A549 (cell line): ENCODE results near the gene ADAM29. TPM values are rescaled to one million over a fixed set of nuclear protein-coding genes. Genes with fewer than 3 reads are reported as not detected.

Experiments
- ATAC-seq, 2 experiments: fragments of 200-7000 bp in 1 of 2; fragments of >200 bp in 1 of 2; cut with Nextera tagmentation in 1 of 2; cut with Tn5 transposase in 1 of 2; 3 replicates each; pipeline versions ENCODE4 v1.8.0 to v1.9.1; 2018 to 2020; ENCODE audit warnings: mild to moderate bottlenecking in 1 of 2, moderate library complexity in 1 of 2
- CTCF ChIA-PET: fragments of 300-600 bp; sonication (Branson Sonifier 250); formaldehyde crosslinking; extraction: SDS; loops from one replicate; lab custom pipeline; 2021; ENCODE audit warnings: antibody characterized with exemption, inconsistent platforms; lab: Yijun Ruan, JAX
- POLR2A ChIA-PET: fragments of 350-600 bp; formaldehyde crosslinking; extraction: SDS; loops from one replicate; lab custom pipeline; 2021; ENCODE audit warnings: antibody characterized with exemption, inconsistent platforms; lab: Yijun Ruan, JAX
- DNase-seq, 2 experiments: peaks; one replicate each; pipeline versions ENCODE4 v3.0.0 to v3.0.0-alpha.2; 2011 to 2016; ENCODE audit warnings: low read depth in 1 of 2, low spot score in 1 of 2
- FAIRE-seq: peaks from 2 replicates; lab custom pipeline; 2011; peaks lifted over from hg19 to GRCh38; lab: Jason Lieb, UNC
- H3K27ac ChIP-seq, 2 experiments: fragments of >200 bp; sonication (Bioruptor Twin); formaldehyde crosslinking; 3 replicates each; pipeline ENCODE4 v1.5.1; 2016 to 2017
- H3K4me1 ChIP-seq: fragments of >200 bp; sonication (Bioruptor Twin); formaldehyde crosslinking; 3 replicates; pipeline ENCODE4 v1.6.1; 2016
- H3K4me2 ChIP-seq: fragments of >200 bp; sonication (Bioruptor Twin); formaldehyde crosslinking; 3 replicates; pipeline ENCODE4 v1.6.1; 2016
- H3K4me3 ChIP-seq: fragments of >200 bp; sonication (Bioruptor Twin); formaldehyde crosslinking; 3 replicates; pipeline ENCODE4 v1.5.1; 2016
- H3K9me3 ChIP-seq: fragments of >200 bp; sonication (Bioruptor Twin); formaldehyde crosslinking; 3 replicates; pipeline ENCODE4 v1.6.1; 2016
- CBX2 ChIP-seq: fragments of 200-600 bp; sonication (generic); IDR thresholded peaks from 2 replicates; pipeline ENCODE4 v1.6.1; 2016; ENCODE audit warnings: low read depth, mild to moderate bottlenecking, borderline replicate concordance
- CBX8 ChIP-seq: fragments of 200-600 bp; sonication (generic); IDR thresholded peaks from 2 replicates; pipeline ENCODE4 v1.6.1; 2016
- CHD4 ChIP-seq: fragments of 200-600 bp; sonication (generic); IDR thresholded peaks from 2 replicates; pipeline ENCODE4 v1.6.1; 2016; ENCODE audit warnings: antibody characterized with exemption, mild to moderate bottlenecking, borderline replicate concordance
- EP300 ChIP-seq, 2 experiments: fragments of >200 bp; sonication (Bioruptor Twin); formaldehyde crosslinking; IDR thresholded peaks; 2 replicates in 1 of 2; 3 replicates in 1 of 2; pipeline ENCODE4 v1.6.1; 2016 to 2017
- FOSB ChIP-seq: fragments of 250-450 bp; sonication (Bioruptor Pico); IDR thresholded peaks from 2 replicates; pipeline ENCODE4 v1.5.0; 2020; ENCODE audit warnings: mild to moderate bottlenecking, moderate library complexity
- FOSL2 ChIP-seq, 2 experiments: fragments of 450-650 bp in 1 of 2; fragments of >200 bp in 1 of 2; sonication (Bioruptor Twin) in 1 of 2; formaldehyde crosslinking; IDR thresholded peaks; 2 replicates each; pipeline versions ENCODE4 v1.5.0 to v1.6.1; 2016 to 2020; ENCODE audit warnings: mild to moderate bottlenecking in 1 of 2, moderate library complexity in 1 of 2
- HOXA7 ChIP-seq: fragments of 250-450 bp; sonication (Bioruptor Pico); IDR thresholded peaks from 2 replicates; pipeline ENCODE4 v1.5.0; 2020; ENCODE audit warnings: mild to moderate bottlenecking, moderate library complexity
- HOXB5 ChIP-seq: fragments of 250-450 bp; sonication (Bioruptor Pico); IDR thresholded peaks from 2 replicates; pipeline ENCODE4 v1.5.0; 2020; ENCODE audit warnings: mild to moderate bottlenecking, moderate library complexity
- JUN ChIP-seq, 2 experiments: fragments of >200 bp; sonication (Bioruptor Twin); formaldehyde crosslinking; IDR thresholded peaks; 2 replicates in 1 of 2; 3 replicates in 1 of 2; pipeline ENCODE4 v1.6.1; 2016 to 2017
- KDM1A ChIP-seq: fragments of 200-600 bp; sonication (generic); IDR thresholded peaks from 2 replicates; pipeline ENCODE4 v1.6.1; 2016; ENCODE audit warnings: low read depth, mild to moderate bottlenecking
- MAFK ChIP-seq: fragments of 450-650 bp; IDR thresholded peaks from 2 replicates; pipeline ENCODE4 v1.6.1; 2014; ENCODE audit not compliant: partially characterized antibody
- MYC ChIP-seq: IDR thresholded peaks from 2 replicates; pipeline ENCODE4 v1.6.1; 2012; ENCODE audit warnings: mild to moderate bottlenecking, inconsistent platforms, low read length, improper control_type of control experiment, borderline replicate concordance
- NFE2L2 ChIP-seq: fragments of 150-350 bp; conservative IDR thresholded peaks from 2 replicates; pipeline ENCODE4 v1.6.1; 2014; ENCODE audit warnings: low read length
- PHF8 ChIP-seq: fragments of 200-600 bp; sonication (generic); IDR thresholded peaks from 2 replicates; pipeline ENCODE4 v1.6.1; 2016; ENCODE audit warnings: low read depth, mild to moderate bottlenecking, antibody characterized with exemption, moderate library complexity, borderline replicate concordance
- POLR2A ChIP-seq: IDR thresholded peaks from 2 replicates; pipeline ENCODE4 v1.6.1; 2012; ENCODE audit warnings: mild to moderate bottlenecking, low read length
- RAD21 ChIP-seq, 2 experiments: fragments of >200 bp in 1 of 2; sonication (Bioruptor Twin) in 1 of 2; formaldehyde crosslinking in 1 of 2; IDR thresholded peaks in 1 of 2; conservative IDR thresholded peaks in 1 of 2; 2 replicates in 1 of 2; 3 replicates in 1 of 2; pipeline ENCODE4 v1.6.1; 2012 to 2018; ENCODE audit warnings: inconsistent platforms in 1 of 2
- RARB ChIP-seq: fragments of 250-450 bp; sonication (Bioruptor Pico); IDR thresholded peaks from 2 replicates; pipeline ENCODE4 v1.8.0; 2021; ENCODE audit warnings: mild to moderate bottlenecking, moderate library complexity
- TP53 ChIP-seq: fragments of 250-450 bp; sonication (Bioruptor Pico); IDR thresholded peaks from 2 replicates; pipeline ENCODE4 v1.5.0; 2021; ENCODE audit warnings: mild to moderate bottlenecking, moderate library complexity
- ZC3H11A ChIP-seq: fragments of 450-650 bp; IDR thresholded peaks from 2 replicates; pipeline ENCODE4 v1.6.1; 2014; ENCODE audit warnings: antibody characterized with exemption, mild to moderate bottlenecking
- WGBS: methylation state at CpG from one replicate; pipeline ENCODE4 v1.1.6; 2017; ENCODE audit errors: missing lambda C conversion rate; 5-methylcytosine and 5-hydroxymethylcytosine counted together
- polyA plus RNA-seq, 4 experiments: library from polyadenylated mRNA; depleted of rRNA in 3 of 4; stranded (reverse); fragments of >200 nt; fragmentation: RNase III in 1 of 4; extraction: RNeasy Plus Mini Kit Qiagen cat#74134 plus additional on column Dnase treatment in 1 of 4; gene quantifications; 2 replicates in 3 of 4; 3 replicates in 1 of 4; pipeline ENCODE4 v1.2.3, GENCODE V29; 2011 to 2017
- TF ChIP-seq, protein P1 (sequence below): IDR thresholded peaks from 2 replicates; pipeline ENCODE4 v1.6.1; 2012; ENCODE audit warnings: low read depth, borderline replicate concordance
- TF ChIP-seq, protein P2 (sequence below): IDR thresholded peaks from 2 replicates; pipeline ENCODE4 v1.6.1; 2012
- TF ChIP-seq, protein P3 (sequence below): fragments of >200 bp; sonication (Bioruptor Twin); formaldehyde crosslinking; IDR thresholded peaks from 3 replicates; pipeline ENCODE4 v1.5.1; 2016
- TF ChIP-seq, protein P4 (sequence below): fragments of 150-350 bp; IDR thresholded peaks from 2 replicates; pipeline ENCODE4 v1.6.1; 2014; ENCODE audit warnings: low read depth, mild to moderate bottlenecking, low read length
- TF ChIP-seq, protein P5 (sequence below): fragments of >200 bp; sonication (Bioruptor Twin); formaldehyde crosslinking; IDR thresholded peaks from 3 replicates; pipeline ENCODE4 v1.6.1; 2016
- TF ChIP-seq, protein P6 (sequence below): fragments of 250-450 bp; sonication (Bioruptor Pico); IDR thresholded peaks from 2 replicates; pipeline ENCODE4 v1.5.0; 2021; ENCODE audit warnings: mild to moderate bottlenecking, moderate library complexity, borderline replicate concordance

Gene ADAM29
- polyA plus RNA-seq, 2 of the 4 experiments (the other 2 are of a cell fraction): not detected

DNA sequence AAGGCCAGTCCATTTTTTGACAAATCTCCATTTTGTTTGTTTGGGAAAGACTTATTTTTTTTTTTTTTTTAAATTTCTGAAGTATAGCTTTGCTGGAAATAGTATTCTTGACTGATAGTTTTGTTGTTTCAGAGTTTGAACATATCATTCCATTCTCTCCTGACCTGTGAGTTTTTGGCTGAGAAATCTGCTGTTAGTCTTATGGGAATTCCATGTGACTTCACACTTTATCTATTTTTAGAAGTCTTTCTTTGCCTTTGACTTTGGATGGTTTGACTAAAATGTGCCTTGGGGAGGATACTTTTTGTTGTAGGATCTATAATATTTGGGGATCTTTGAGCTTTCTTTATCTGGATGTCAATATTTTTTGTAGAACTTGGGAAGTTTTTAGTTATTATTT, 10.7 kb upstream of the ADAM29 start:
- DNase-seq (no peak), ATAC-seq (no peak), FAIRE-seq (no peak)
- no peak for TF ChIP-seq CBX2
- TF ChIP-seq ZC3H11A: no peak
- no peak for TF ChIP-seq MAFK
- TF ChIP-seq CBX8: no peak
- TF ChIP-seq EP300 (IDR thresholded peaks at IDR 0.05): no peak
- TF ChIP-seq KDM1A: no peak
- TF ChIP-seq, protein P1, sequence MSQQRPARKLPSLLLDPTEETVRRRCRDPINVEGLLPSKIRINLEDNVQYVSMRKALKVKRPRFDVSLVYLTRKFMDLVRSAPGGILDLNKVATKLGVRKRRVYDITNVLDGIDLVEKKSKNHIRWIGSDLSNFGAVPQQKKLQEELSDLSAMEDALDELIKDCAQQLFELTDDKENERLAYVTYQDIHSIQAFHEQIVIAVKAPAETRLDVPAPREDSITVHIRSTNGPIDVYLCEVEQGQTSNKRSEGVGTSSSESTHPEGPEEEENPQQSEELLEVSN: no peak
- TF ChIP-seq POLR2A: no peak
- TF ChIP-seq HOXB5 (CRISPR knock-in tag): no peak
- no peak for TF ChIP-seq FOSL2 (IDR thresholded peaks at IDR 0.05)
- no peak for TF ChIP-seq FOSL2 (CRISPR knock-in tag; IDR thresholded peaks at IDR 0.05)
- no peak for TF ChIP-seq PHF8
- TF ChIP-seq HOXA7 (CRISPR knock-in tag): no peak
- CTCF ChIA-PET: interaction anchor here (1.1 kb wide), 1 partner anchor 18 kb away, joined by 3 read pairs; no protein-coding TSS in a partner anchor
- H3K4me3 ChIP-seq: no peak overlapping the region
- no peaks in the 10 kb centered on the region for H3K4me1 ChIP-seq
- no peak overlapping the region for H3K27ac ChIP-seq
- POLR2A ChIA-PET: no interaction called here
- H3K9me3 ChIP-seq: no peaks in the 10 kb centered on the region
- no peak overlapping the region for H3K4me2 ChIP-seq

DNA sequence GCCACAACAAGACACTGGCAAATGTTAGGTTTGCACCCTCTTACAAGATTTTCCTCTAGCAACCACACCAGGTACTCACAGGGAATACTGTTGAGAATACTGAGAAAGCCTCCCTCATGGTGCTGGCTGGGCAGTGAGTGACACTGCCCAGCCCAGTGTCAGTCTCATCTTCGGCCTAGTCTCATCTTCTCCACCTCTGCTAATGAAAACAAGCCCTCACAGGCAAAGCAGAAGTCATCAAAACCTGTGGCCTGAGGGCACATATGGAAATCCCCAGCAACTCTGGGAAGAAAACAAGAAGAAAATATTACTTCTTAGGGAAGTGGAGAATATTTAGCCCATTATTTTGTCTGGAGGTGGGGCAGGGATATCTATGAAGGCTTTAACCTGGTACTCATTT, 7.9 kb upstream of the ADAM29 start:
- no peak for FAIRE-seq
- WGBS: no CpG with 5 or more reads among the region's 1 CpG
- no peak for ATAC-seq
- no peaks in the 10 kb centered on the region for H3K9me3 ChIP-seq
- no peak overlapping the region for H3K4me3 ChIP-seq
- H3K4me1 ChIP-seq: no peaks in the 10 kb centered on the region
- POLR2A ChIA-PET: no interaction called here
- TF ChIP-seq TP53 (no peak), JUN (IDR thresholded peaks at IDR 0.05) (no peak), RAD21 (conservative IDR thresholded peaks at IDR 0.05 in 1 of 2, IDR thresholded peaks at IDR 0.05 in 1 of 2) (no peak), FOSB (CRISPR knock-in tag) (no peak), NFE2L2 (no peak), PHF8 (no peak), MYC (no peak), CHD4 (no peak), EP300 (IDR thresholded peaks at IDR 0.05) (no peak), MAFK (no peak), HOXB5 (CRISPR knock-in tag) (no peak), RARB (no peak)
- TF ChIP-seq, protein P2, sequence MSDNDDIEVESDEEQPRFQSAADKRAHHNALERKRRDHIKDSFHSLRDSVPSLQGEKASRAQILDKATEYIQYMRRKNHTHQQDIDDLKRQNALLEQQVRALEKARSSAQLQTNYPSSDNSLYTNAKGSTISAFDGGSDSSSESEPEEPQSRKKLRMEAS: no peak
- TF ChIP-seq, protein P3, sequence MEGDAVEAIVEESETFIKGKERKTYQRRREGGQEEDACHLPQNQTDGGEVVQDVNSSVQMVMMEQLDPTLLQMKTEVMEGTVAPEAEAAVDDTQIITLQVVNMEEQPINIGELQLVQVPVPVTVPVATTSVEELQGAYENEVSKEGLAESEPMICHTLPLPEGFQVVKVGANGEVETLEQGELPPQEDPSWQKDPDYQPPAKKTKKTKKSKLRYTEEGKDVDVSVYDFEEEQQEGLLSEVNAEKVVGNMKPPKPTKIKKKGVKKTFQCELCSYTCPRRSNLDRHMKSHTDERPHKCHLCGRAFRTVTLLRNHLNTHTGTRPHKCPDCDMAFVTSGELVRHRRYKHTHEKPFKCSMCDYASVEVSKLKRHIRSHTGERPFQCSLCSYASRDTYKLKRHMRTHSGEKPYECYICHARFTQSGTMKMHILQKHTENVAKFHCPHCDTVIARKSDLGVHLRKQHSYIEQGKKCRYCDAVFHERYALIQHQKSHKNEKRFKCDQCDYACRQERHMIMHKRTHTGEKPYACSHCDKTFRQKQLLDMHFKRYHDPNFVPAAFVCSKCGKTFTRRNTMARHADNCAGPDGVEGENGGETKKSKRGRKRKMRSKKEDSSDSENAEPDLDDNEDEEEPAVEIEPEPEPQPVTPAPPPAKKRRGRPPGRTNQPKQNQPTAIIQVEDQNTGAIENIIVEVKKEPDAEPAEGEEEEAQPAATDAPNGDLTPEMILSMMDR: no peak
- TF ChIP-seq, protein P4, sequence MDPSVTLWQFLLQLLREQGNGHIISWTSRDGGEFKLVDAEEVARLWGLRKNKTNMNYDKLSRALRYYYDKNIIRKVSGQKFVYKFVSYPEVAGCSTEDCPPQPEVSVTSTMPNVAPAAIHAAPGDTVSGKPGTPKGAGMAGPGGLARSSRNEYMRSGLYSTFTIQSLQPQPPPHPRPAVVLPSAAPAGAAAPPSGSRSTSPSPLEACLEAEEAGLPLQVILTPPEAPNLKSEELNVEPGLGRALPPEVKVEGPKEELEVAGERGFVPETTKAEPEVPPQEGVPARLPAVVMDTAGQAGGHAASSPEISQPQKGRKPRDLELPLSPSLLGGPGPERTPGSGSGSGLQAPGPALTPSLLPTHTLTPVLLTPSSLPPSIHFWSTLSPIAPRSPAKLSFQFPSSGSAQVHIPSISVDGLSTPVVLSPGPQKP: no peak
- TF ChIP-seq, protein P5, sequence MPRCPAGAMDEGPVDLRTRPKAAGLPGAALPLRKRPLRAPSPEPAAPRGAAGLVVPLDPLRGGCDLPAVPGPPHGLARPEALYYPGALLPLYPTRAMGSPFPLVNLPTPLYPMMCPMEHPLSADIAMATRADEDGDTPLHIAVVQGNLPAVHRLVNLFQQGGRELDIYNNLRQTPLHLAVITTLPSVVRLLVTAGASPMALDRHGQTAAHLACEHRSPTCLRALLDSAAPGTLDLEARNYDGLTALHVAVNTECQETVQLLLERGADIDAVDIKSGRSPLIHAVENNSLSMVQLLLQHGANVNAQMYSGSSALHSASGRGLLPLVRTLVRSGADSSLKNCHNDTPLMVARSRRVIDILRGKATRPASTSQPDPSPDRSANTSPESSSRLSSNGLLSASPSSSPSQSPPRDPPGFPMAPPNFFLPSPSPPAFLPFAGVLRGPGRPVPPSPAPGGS: no peak
- TF ChIP-seq, protein P6, sequence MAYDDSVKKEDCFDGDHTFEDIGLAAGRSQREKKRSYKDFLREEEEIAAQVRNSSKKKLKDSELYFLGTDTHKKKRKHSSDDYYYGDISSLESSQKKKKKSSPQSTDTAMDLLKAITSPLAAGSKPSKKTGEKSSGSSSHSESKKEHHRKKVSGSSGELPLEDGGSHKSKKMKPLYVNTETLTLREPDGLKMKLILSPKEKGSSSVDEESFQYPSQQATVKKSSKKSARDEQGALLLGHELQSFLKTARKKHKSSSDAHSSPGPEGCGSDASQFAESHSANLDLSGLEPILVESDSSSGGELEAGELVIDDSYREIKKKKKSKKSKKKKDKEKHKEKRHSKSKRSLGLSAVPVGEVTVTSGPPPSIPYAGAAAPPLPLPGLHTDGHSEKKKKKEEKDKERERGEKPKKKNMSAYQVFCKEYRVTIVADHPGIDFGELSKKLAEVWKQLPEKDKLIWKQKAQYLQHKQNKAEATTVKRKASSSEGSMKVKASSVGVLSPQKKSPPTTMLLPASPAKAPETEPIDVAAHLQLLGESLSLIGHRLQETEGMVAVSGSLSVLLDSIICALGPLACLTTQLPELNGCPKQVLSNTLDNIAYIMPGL (CRISPR knock-in tag): no peak
- no peak overlapping the region for H3K27ac ChIP-seq
- no peak overlapping the region for H3K4me2 ChIP-seq
- CTCF ChIA-PET: no interaction called here
- DNase-seq: no peak
